Activated T-cell treated with anti-CD3 and anti-CD28 coated beads, Interleukin-2, amount 50 U/mL, for 72 hours (primary cell): ENCODE measurements around the gene IRF8. TPM values are rescaled to one million over a fixed set of nuclear protein-coding genes. Genes with fewer than 3 reads are reported as not detected.

Experiments used
- ATAC-seq, 2 donors: fragments of 150-1000 bp; cut with Tn5 transposase; replicated peaks in 1 of 2; 2 replicates each; pipeline ENCODE4 v1.10.0; 2021; ENCODE audit warnings: moderate library complexity in 2 of 2, mild to moderate bottlenecking in 1 of 2
- DNase-seq, 2 donors: peaks; one replicate each; pipeline ENCODE4 v3.0.0; 2021 to 2022; ENCODE audit warnings: mixed read lengths in 1 of 2
- H3K27ac Mint-ChIP-seq: one replicate; pipeline ENCODE4 v1.8.0; 2022; ENCODE audit warnings: mild to moderate bottlenecking, moderate library complexity, mixed read lengths
- H3K27me3 Mint-ChIP-seq: one replicate; pipeline ENCODE4 v1.8.0; 2022; ENCODE audit warnings: low read depth, mixed read lengths
- H3K36me3 Mint-ChIP-seq, 2 donors: one replicate each; pipeline ENCODE4 v1.8.0; 2022; ENCODE audit warnings: mixed read lengths in 2 of 2, mild to moderate bottlenecking in 1 of 2; ENCODE audit not compliant: insufficient read depth in 2 of 2
- H3K4me1 Mint-ChIP-seq: one replicate; pipeline ENCODE4 v1.8.0; 2022; ENCODE audit warnings: low read depth, mixed read lengths
- H3K4me3 Mint-ChIP-seq, 2 donors: one replicate each; pipeline ENCODE4 v1.8.0; 2022; ENCODE audit warnings: mild to moderate bottlenecking in 2 of 2, mixed read lengths in 2 of 2, moderate library complexity in 2 of 2
- H3K9me3 Mint-ChIP-seq, 2 donors: one replicate each; pipeline ENCODE4 v1.8.0; 2022; ENCODE audit warnings: mixed read lengths in 2 of 2
- total RNA-seq, 2 donors: library from RNA; stranded (reverse); gene quantifications; one replicate each; pipeline ENCODE4 v1.2.3, GENCODE V29; 2022

Gene IRF8
- total RNA-seq, 2 donors from 2014 or later = 46.8 to 52.4 TPM

- H3K4me1 Mint-ChIP-seq = peaks cover 16% of the 10 kb centered on the region
- no peak for ATAC-seq
- H3K27ac Mint-ChIP-seq = no peak overlapping the region
- no peak overlapping the region for H3K4me3 Mint-ChIP-seq
- H3K9me3 Mint-ChIP-seq = no peaks in the 10 kb centered on the region
- no peaks in the 10 kb centered on the region for H3K27me3 Mint-ChIP-seq
- DNase-seq = no peak
- H3K36me3 Mint-ChIP-seq = peaks cover 7 to 16% of the 10 kb centered on the region in 2 donors
These were observed 15.4 kb downstream of the IRF8 start for GRCh38 chr16:85914423-85914794.

GRCh38 chr16:85915125-85915845, 16.3 kb downstream of the IRF8 start:
- no peaks in the 10 kb centered on the region for H3K27me3 Mint-ChIP-seq
- ATAC-seq = no peak
- H3K36me3 Mint-ChIP-seq = peaks cover 7 to 17% of the 10 kb centered on the region in 2 donors
- H3K4me1 Mint-ChIP-seq = peaks cover 16% of the 10 kb centered on the region
- no peaks in the 10 kb centered on the region for H3K9me3 Mint-ChIP-seq
- DNase-seq = no peak
- H3K27ac Mint-ChIP-seq = no peak overlapping the region
- no peak overlapping the region for H3K4me3 Mint-ChIP-seq

- ATAC-seq = no peak
- peaks cover 10 to 23% of the 10 kb centered on the region in 2 donors for H3K36me3 Mint-ChIP-seq
- H3K27me3 Mint-ChIP-seq = no peaks in the 10 kb centered on the region
- H3K27ac Mint-ChIP-seq = no peak overlapping the region
- peaks cover 20% of the 10 kb centered on the region for H3K4me1 Mint-ChIP-seq
- H3K4me3 Mint-ChIP-seq = no peak overlapping the region
- no peak for DNase-seq
- H3K9me3 Mint-ChIP-seq = no peaks in the 10 kb centered on the region
These were observed 17.4 kb downstream of the IRF8 start for GRCh38 chr16:85916141-85916890.

GRCh38 chr16:85917012-85917411, 18.1 kb downstream of the IRF8 start:
- H3K27me3 Mint-ChIP-seq = no peaks in the 10 kb centered on the region
- H3K4me1 Mint-ChIP-seq = peaks cover 20% of the 10 kb centered on the region
- H3K27ac Mint-ChIP-seq = no peak overlapping the region
- ATAC-seq (no peak), DNase-seq (no peak)
- H3K9me3 Mint-ChIP-seq = no peaks in the 10 kb centered on the region
- peaks cover 10 to 23% of the 10 kb centered on the region in 2 donors for H3K36me3 Mint-ChIP-seq
- H3K4me3 Mint-ChIP-seq = no peak overlapping the region

- no peak overlapping the region for H3K4me3 Mint-ChIP-seq
- H3K9me3 Mint-ChIP-seq = no peaks in the 10 kb centered on the region
- ATAC-seq (peak; percentile 43 to 69), DNase-seq (no peak)
- H3K4me1 Mint-ChIP-seq = peaks cover 16% of the 10 kb centered on the region
- H3K27ac Mint-ChIP-seq = no peak overlapping the region
- peaks cover 10 to 19% of the 10 kb centered on the region in 2 donors for H3K36me3 Mint-ChIP-seq
- no peaks in the 10 kb centered on the region for H3K27me3 Mint-ChIP-seq
These were observed 19.0 kb downstream of the IRF8 start for GRCh38 chr16:85917959-85918358.

GRCh38 chr16:85918436-85918835, 19.5 kb downstream of the IRF8 start:
- H3K36me3 Mint-ChIP-seq = peaks cover 10 to 19% of the 10 kb centered on the region in 2 donors
- no peaks in the 10 kb centered on the region for H3K27me3 Mint-ChIP-seq
- ATAC-seq = no peak
- H3K9me3 Mint-ChIP-seq = no peaks in the 10 kb centered on the region
- H3K4me3 Mint-ChIP-seq = no peak overlapping the region
- no peak overlapping the region for H3K27ac Mint-ChIP-seq
- no peak for DNase-seq
- peaks cover 16% of the 10 kb centered on the region for H3K4me1 Mint-ChIP-seq

- ATAC-seq (no peak), DNase-seq (no peak)
- Mint-ChIP-seq H3K27me3 (no peaks in the 10 kb centered on the region), H3K4me3 (no peak overlapping the region), H3K36me3 (peaks cover 10 to 16% of the 10 kb centered on the region in 2 donors), H3K4me1 (peaks cover 25% of the 10 kb centered on the region), H3K9me3 (no peaks in the 10 kb centered on the region), H3K27ac (no peak overlapping the region)
These were observed 20.6 kb downstream of the IRF8 start for GRCh38 chr16:85919271-85920267.

GRCh38 chr16:85921026-85921425, 22.1 kb downstream of the IRF8 start:
- DNase-seq (no peak), ATAC-seq (no peak)
- peaks cover 10 to 18% of the 10 kb centered on the region in 2 donors for H3K36me3 Mint-ChIP-seq
- peaks cover 39% of the 10 kb centered on the region for H3K4me1 Mint-ChIP-seq
- H3K27ac Mint-ChIP-seq = no peak overlapping the region
- no peaks in the 10 kb centered on the region for H3K9me3 Mint-ChIP-seq
- no peak overlapping the region for H3K4me3 Mint-ChIP-seq
- H3K27me3 Mint-ChIP-seq = no peaks in the 10 kb centered on the region

- Mint-ChIP-seq H3K27ac (no peak overlapping the region), H3K9me3 (no peaks in the 10 kb centered on the region), H3K27me3 (peaks cover 11% of the 10 kb centered on the region), H3K4me1 (peaks cover 42% of the 10 kb centered on the region), H3K4me3 (no peak overlapping the region), H3K36me3 (peaks cover 3 to 11% of the 10 kb centered on the region in 2 donors)
- DNase-seq (no peak), ATAC-seq (no peak)
These were observed 24.4 kb downstream of the IRF8 start for GRCh38 chr16:85923153-85924021.

GRCh38 chr16:85924675-85925074, 25.7 kb downstream of the IRF8 start:
- no peak overlapping the region for H3K4me3 Mint-ChIP-seq
- H3K36me3 Mint-ChIP-seq = peaks cover 3 to 7% of the 10 kb centered on the region in 2 donors
- peaks cover 49% of the 10 kb centered on the region for H3K4me1 Mint-ChIP-seq
- H3K9me3 Mint-ChIP-seq = no peaks in the 10 kb centered on the region
- H3K27ac Mint-ChIP-seq = no peak overlapping the region
- peaks cover 24% of the 10 kb centered on the region for H3K27me3 Mint-ChIP-seq
- DNase-seq (no peak), ATAC-seq (peak in 1 of 2 donors; percentile 40)

- Mint-ChIP-seq H3K4me3 (no peak overlapping the region), H3K27me3 (peaks cover 33% of the 10 kb centered on the region)
These were observed 27.4 kb downstream of the IRF8 start for GRCh38 chr16:85926370-85926769.

GRCh38 chr16:85927371-85927770, 28.4 kb downstream of the IRF8 start:
- no peak for DNase-seq
- H3K27ac Mint-ChIP-seq = no peak overlapping the region
- H3K27me3 Mint-ChIP-seq = peaks cover 33% of the 10 kb centered on the region
- no peak for ATAC-seq
- H3K9me3 Mint-ChIP-seq = no peaks in the 10 kb centered on the region
- peaks cover 0 to 1% of the 10 kb centered on the region in 2 donors for H3K36me3 Mint-ChIP-seq
- peak overlapping the region in 1 of 2 donors; percentile 54 for H3K4me3 Mint-ChIP-seq
- peaks cover 55% of the 10 kb centered on the region for H3K4me1 Mint-ChIP-seq

More at GRCh38 chr16:85926370-85926769, 27.4 kb downstream of the IRF8 start:
- Mint-ChIP-seq H3K36me3 (peaks cover 0 to 1% of the 10 kb centered on the region in 2 donors), H3K27ac (no peak overlapping the region), H3K4me1 (peaks cover 45% of the 10 kb centered on the region), H3K9me3 (no peaks in the 10 kb centered on the region)
- DNase-seq (no peak), ATAC-seq (no peak)
